Activated B cell treated with CpG ODN at 0.5 μM for 24 hours (primary cell): Measurements from ENCODE around the gene PTPRR. TPM values are rescaled to one million over a fixed set of nuclear protein-coding genes. Genes with fewer than 3 reads are reported as not detected.

ENCODE experiments used
- ATAC-seq: fragments of 200-7000 bp; cut with Tn5 transposase; one replicate; pipeline ENCODE4 v1.10.0; 2021; ENCODE audit warnings: low read depth, mild to moderate bottlenecking, moderate library complexity
- CTCF ChIA-PET: fragments of 350-600 bp; sonication (Branson Sonifier 250); formaldehyde crosslinking; loops from one replicate; lab custom pipeline; 2021; ENCODE audit warnings: antibody characterized with exemption; lab: Charles Lee
- POLR2A ChIA-PET: fragments of 350-600 bp; sonication (Branson Sonifier 250); formaldehyde crosslinking; loops from one replicate; lab custom pipeline; 2021; ENCODE audit warnings: antibody characterized with exemption; lab: Charles Lee
- DNase-seq: peaks from one replicate; pipeline ENCODE4 v3.0.0; 2022
- H3K27ac Mint-ChIP-seq: one replicate; pipeline ENCODE4 v1.8.0; 2020; ENCODE audit warnings: mixed read lengths
- H3K27me3 Mint-ChIP-seq: one replicate; pipeline ENCODE4 v1.8.0; 2021; ENCODE audit warnings: mixed read lengths
- H3K36me3 Mint-ChIP-seq: one replicate; pipeline ENCODE4 v1.8.0; 2021; ENCODE audit warnings: low read depth, mixed read lengths
- H3K4me1 Mint-ChIP-seq: one replicate; pipeline ENCODE4 v1.8.0; 2021; ENCODE audit warnings: mixed read lengths
- H3K4me3 Mint-ChIP-seq: one replicate; pipeline ENCODE4 v1.8.0; 2020; ENCODE audit warnings: mild to moderate bottlenecking, mixed read lengths
- H3K9me3 Mint-ChIP-seq: one replicate; pipeline ENCODE4 v1.8.0; 2020; ENCODE audit warnings: mixed read lengths
- CTCF ChIP-seq: fragments of 200-600 bp; IDR thresholded peaks from one replicate; pipeline ENCODE4 v1.8.0; 2022; ENCODE audit warnings: antibody characterized with exemption, mild to moderate bottlenecking
- intact Hi-C: fragments of 100-400 bp; cut with micrococcal nuclease; formaldehyde crosslinking; loops from one replicate; pipeline ENCODE4 v1.15.1; 2024
- total RNA-seq: library from RNA; stranded (reverse); gene quantifications from 2 replicates; pipeline ENCODE4 v1.2.3, GENCODE V29; 2022

Gene PTPRR
- total RNA-seq, 1 donor from 2014 or later, result not detected

DNA sequence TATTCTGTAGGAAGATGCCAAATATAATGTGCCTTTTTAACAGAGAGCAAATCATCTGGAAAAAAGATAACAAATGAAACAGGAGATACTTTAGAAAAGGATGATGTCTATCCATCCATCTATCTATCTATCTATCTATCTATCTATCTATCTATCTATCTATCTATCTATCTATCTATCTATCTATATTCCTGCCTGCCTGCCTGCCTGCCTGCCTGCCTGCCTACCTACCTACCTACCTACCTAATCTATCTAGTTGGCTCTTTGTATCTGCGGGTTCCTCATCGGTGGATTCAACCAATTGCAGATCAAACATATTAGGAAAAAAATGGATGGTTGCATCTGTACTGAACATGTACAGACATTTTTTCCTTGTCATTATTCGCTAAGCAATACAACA lies 294.4 kb downstream of the PTPRR start:
- intact Hi-C loops, result no loop called here
- Mint-ChIP-seq H3K4me3 (no peak overlapping the region), H3K4me1 (no peaks in the 10 kb centered on the region), H3K27me3 (peaks cover 5% of the 10 kb centered on the region), H3K36me3 (no peaks in the 10 kb centered on the region), H3K9me3 (no peaks in the 10 kb centered on the region), H3K27ac (no peak overlapping the region)
- DNase-seq (no peak), ATAC-seq (no peak)
- no peak for TF ChIP-seq CTCF
- ChIA-PET POLR2A (no interaction called here), CTCF (no interaction called here)

GRCh38 chr12:70619471-70620152 lies 300.9 kb downstream of the PTPRR start:
- Mint-ChIP-seq H3K9me3 (no peaks in the 10 kb centered on the region), H3K27ac (no peak overlapping the region), H3K27me3 (peaks cover 7% of the 10 kb centered on the region), H3K36me3 (no peaks in the 10 kb centered on the region), H3K4me1 (no peaks in the 10 kb centered on the region), H3K4me3 (no peak overlapping the region)
- ATAC-seq, result no peak
- ChIA-PET POLR2A (no interaction called here), CTCF (interaction anchor here (1.2 to 1.3 kb wide), 2 partner anchors 8 to 718 kb away, joined by 3 to 4 read pairs; no protein-coding TSS in a partner anchor)
- intact Hi-C loops, result no loop called here
- DNase-seq, result no peak
- no peak for TF ChIP-seq CTCF

DNA sequence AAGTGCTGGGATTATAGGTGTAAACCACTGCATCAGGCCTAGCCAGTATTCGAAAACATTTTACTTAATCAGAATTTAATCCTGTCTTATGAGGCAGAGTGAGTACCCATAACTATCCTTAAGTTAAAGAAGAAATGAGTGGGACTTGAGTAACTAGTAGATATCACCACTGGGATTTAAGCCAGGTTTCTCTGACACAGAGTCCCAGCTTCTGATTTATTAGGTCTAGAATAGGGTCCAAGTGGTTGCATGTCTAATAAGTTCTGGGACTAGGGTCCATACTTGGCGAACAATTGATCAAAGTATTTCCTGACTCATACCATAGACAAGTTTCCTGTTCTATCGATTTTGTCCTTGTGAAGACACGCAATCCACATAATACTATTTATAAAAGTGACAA lies 302.2 kb downstream of the PTPRR start:
- Mint-ChIP-seq H3K27me3 (peaks cover 10% of the 10 kb centered on the region), H3K36me3 (no peaks in the 10 kb centered on the region), H3K4me3 (no peak overlapping the region), H3K27ac (no peak overlapping the region), H3K4me1 (no peaks in the 10 kb centered on the region), H3K9me3 (no peaks in the 10 kb centered on the region)
- intact Hi-C loops, result no loop called here
- ChIA-PET CTCF (no interaction called here), POLR2A (no interaction called here)
- DNase-seq (no peak), ATAC-seq (no peak)
- no peak for TF ChIP-seq CTCF

DNA sequence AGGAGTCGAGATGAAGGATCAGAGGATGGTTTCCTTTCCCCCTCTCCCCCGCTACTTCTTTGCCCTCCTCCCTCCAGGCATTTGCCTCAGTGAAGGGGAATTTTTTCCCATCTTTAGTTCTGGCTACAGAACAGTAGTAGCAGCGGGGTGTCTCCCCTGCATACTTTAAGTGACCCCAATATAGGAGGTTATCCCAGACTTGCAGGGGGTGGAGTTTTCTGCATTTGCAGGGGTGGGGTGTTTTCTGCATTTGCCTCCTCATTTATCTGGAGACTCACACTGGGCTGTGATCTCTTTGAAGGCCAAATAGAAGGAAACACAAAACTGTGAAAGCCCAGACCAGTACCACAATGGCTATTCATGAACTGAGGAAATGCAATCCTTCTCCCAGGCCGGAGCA lies 303.1 kb downstream of the PTPRR start:
- H3K27ac Mint-ChIP-seq, result no peak overlapping the region
- H3K36me3 Mint-ChIP-seq, result no peaks in the 10 kb centered on the region
- POLR2A ChIA-PET, result no interaction called here
- ATAC-seq (no peak), DNase-seq (no peak)
- no peaks in the 10 kb centered on the region for H3K9me3 Mint-ChIP-seq
- CTCF ChIA-PET, result no interaction called here
- H3K4me1 Mint-ChIP-seq, result no peaks in the 10 kb centered on the region
- peaks cover 10% of the 10 kb centered on the region for H3K27me3 Mint-ChIP-seq
- intact Hi-C loops, result no loop called here
- H3K4me3 Mint-ChIP-seq, result no peak overlapping the region
- TF ChIP-seq CTCF, result no peak

GRCh38 chr12:70615174-70615866 lies 305.2 kb downstream of the PTPRR start:
- no peak for TF ChIP-seq CTCF
- DNase-seq, result no peak
- Mint-ChIP-seq H3K9me3 (no peaks in the 10 kb centered on the region), H3K36me3 (no peaks in the 10 kb centered on the region), H3K27ac (no peak overlapping the region), H3K4me1 (peaks cover 2% of the 10 kb centered on the region), H3K27me3 (peaks cover 14% of the 10 kb centered on the region), H3K4me3 (no peak overlapping the region)
- POLR2A ChIA-PET, result no interaction called here
- CTCF ChIA-PET, result no interaction called here
- intact Hi-C loops, result no loop called here
- no peak for ATAC-seq
